KG1 (cell line): Measurements from ENCODE around the gene DGKA.
"Not testable (repeated sequence)": the region's sequence is repeated elsewhere in the genome, so short reads cannot be mapped to it uniquely, and the experiment has no call there.

Experiments
- DNase-seq: peaks from one replicate; lab custom pipeline; 2025; lab: John Stamatoyannopoulos, UW

Gene DGKA

GRCh38 chr12:55996715-55997534 is 66.0 kb downstream of the DGKA start, which contains the start of gene SUOX:
TSS of gene SUOX (plus strand) at chr12:55997276. CDS start at chr12:56002222, 4,946 bp downstream.
- DNase-seq: peak; percentile 22

GRCh38 chr12:55997535-55997859 is 66.5 kb downstream of the DGKA start:
- DNase-seq: no peak

- not testable (repeated sequence) for DNase-seq
Measured at GRCh38 chr12:55999522-55999921, 68.6 kb downstream of the DGKA start.

- DNase-seq: not testable (repeated sequence)
Measured at GRCh38 chr12:55999999-56000540, 69.1 kb downstream of the DGKA start.

- no peak for DNase-seq
Measured at GRCh38 chr12:56001487-56002100, 70.6 kb downstream of the DGKA start.

- not testable (repeated sequence) for DNase-seq
Measured at GRCh38 chr12:56003376-56003775, 72.4 kb downstream of the DGKA start.
